SK-N-SH (cell line): ENCODE results near the gene ALDOB. TPM values are rescaled to one million over a fixed set of nuclear protein-coding genes. Genes with fewer than 3 reads are reported as not detected.

Source experiments
- CTCF ChIA-PET: fragments of 300-600, 350-600 bp; formaldehyde crosslinking; extraction: SDS; loops from one replicate; lab custom pipeline; 2021; lab: Yijun Ruan, JAX
- POLR2A ChIA-PET: fragments of 350-600 bp; sonication (Branson Sonifier 250); formaldehyde crosslinking; extraction: SDS; loops from one replicate; lab custom pipeline; 2020; ENCODE audit warnings: antibody characterized with exemption, inconsistent platforms; lab: Yijun Ruan, JAX
- DNase-seq: peaks from one replicate; pipeline ENCODE4 v3.0.0; 2012
- H2AFZ ChIP-seq: fragments of 200-600 bp; sonication (generic); 2 replicates; pipeline ENCODE4 v1.8.1; 2016; ENCODE audit warnings: antibody characterized with exemption, mild to moderate bottlenecking, low read depth
- H3F3A ChIP-seq: fragments of 200-600 bp; sonication (generic); replicated peaks from 2 replicates; pipeline ENCODE3; 2016; ENCODE audit warnings: antibody characterized with exemption, mild to moderate bottlenecking; ENCODE audit not compliant: insufficient read depth
- H3K27ac ChIP-seq, 2 experiments: fragments of 200-500 bp in 1 of 2; fragments of 200-600 bp in 1 of 2; sonication (Bioruptor generic) in 1 of 2; sonication (generic), shearing (Covaris generic) in 1 of 2; 2 replicates each; pipeline versions ENCODE4 v1.5.1 to v1.6.1; 2014 to 2016; ENCODE audit warnings: low read depth in 2 of 2, inconsistent platforms in 1 of 2, low read length in 1 of 2, mild to moderate bottlenecking in 1 of 2, mixed read lengths in 1 of 2
- H3K27me3 ChIP-seq: fragments of 200-600 bp; sonication (generic), shearing (Covaris generic); 2 replicates; pipeline ENCODE4 v1.6.1; 2016; ENCODE audit warnings: mixed run types; ENCODE audit not compliant: insufficient read depth
- H3K36me3 ChIP-seq, 2 experiments: fragments of 200-500 bp in 1 of 2; fragments of 200-600 bp in 1 of 2; sonication (Bioruptor generic) in 1 of 2; sonication (generic) in 1 of 2; replicated peaks in 1 of 2; 2 replicates each; pipeline versions ENCODE3 to v1.5.1; 2014 to 2016; ENCODE audit warnings: low read length in 1 of 2, mild to moderate bottlenecking in 1 of 2; ENCODE audit not compliant: insufficient read depth in 2 of 2, control insufficient read depth in 1 of 2
- H3K4me1 ChIP-seq, 2 experiments: fragments of 200-500 bp in 1 of 2; fragments of 200-600 bp in 1 of 2; sonication (Bioruptor generic) in 1 of 2; sonication (generic), shearing (Covaris generic) in 1 of 2; 2 replicates each; pipeline versions ENCODE4 v1.5.1 to v1.6.1; 2014 to 2016; ENCODE audit warnings: low read depth in 1 of 2, low read length in 1 of 2, mixed run types in 1 of 2; ENCODE audit not compliant: insufficient read depth in 2 of 2, control insufficient read depth in 1 of 2
- H3K4me2 ChIP-seq: fragments of 200-600 bp; sonication (generic), shearing (Covaris generic); 2 replicates; pipeline ENCODE4 v1.6.1; 2017; ENCODE audit warnings: mixed run types
- H3K4me3 ChIP-seq, 2 experiments: fragments of 200-500 bp in 1 of 2; fragments of 200-600 bp in 1 of 2; sonication (Bioruptor generic) in 1 of 2; sonication (generic), shearing (Covaris generic) in 1 of 2; 2 replicates each; pipeline versions ENCODE4 v1.5.1 to v1.8.1; 2014 to 2016; ENCODE audit warnings: low read depth in 2 of 2, inconsistent platforms in 1 of 2, low read length in 1 of 2, mild to moderate bottlenecking in 1 of 2, mixed read lengths in 1 of 2, moderate library complexity in 1 of 2
- H3K79me2 ChIP-seq: fragments of 200-600 bp; sonication (generic); 2 replicates; pipeline ENCODE4 v1.8.1; 2017; ENCODE audit warnings: mild to moderate bottlenecking; ENCODE audit not compliant: insufficient read depth
- H3K9ac ChIP-seq: fragments of 200-600 bp; sonication (generic); 2 replicates; pipeline ENCODE4 v1.6.1; 2017; ENCODE audit warnings: mixed run types
- H3K9me2 ChIP-seq: fragments of 200-600 bp; sonication (generic); 2 replicates; pipeline ENCODE4 v1.6.1; 2017; ENCODE audit warnings: mixed run types
- H3K9me3 ChIP-seq: fragments of 200-600 bp; sonication (generic); 2 replicates; pipeline ENCODE4 v1.6.1; 2017; ENCODE audit warnings: mixed run types, mild to moderate bottlenecking, moderate library complexity
- H4K20me1 ChIP-seq: fragments of 200-600 bp; sonication (generic); 2 replicates; pipeline ENCODE4 v1.6.1; 2017; ENCODE audit warnings: mild to moderate bottlenecking, mixed run types; ENCODE audit not compliant: insufficient read depth
- EP300 ChIP-seq, 2 experiments: IDR thresholded peaks; 2 replicates each; pipeline versions ENCODE4 v1.4.0 to v1.6.1; 2012; ENCODE audit warnings: borderline replicate concordance in 1 of 2, low read depth in 1 of 2, low read length in 1 of 2
- FOSL2 ChIP-seq: IDR thresholded peaks from 2 replicates; pipeline ENCODE4 v1.4.0; 2012; ENCODE audit warnings: low read depth, mild to moderate bottlenecking, moderate library complexity, borderline replicate concordance
- FOXM1 ChIP-seq: IDR thresholded peaks from 2 replicates; pipeline ENCODE4 v1.4.0; 2012; ENCODE audit warnings: low read depth, mild to moderate bottlenecking
- MXI1 ChIP-seq: IDR thresholded peaks from 2 replicates; pipeline ENCODE4 v1.6.1; 2012; ENCODE audit warnings: mild to moderate bottlenecking, low read depth, low read length, improper control_type of control experiment
- NFIC ChIP-seq: IDR thresholded peaks from 2 replicates; pipeline ENCODE4 v1.4.0; 2012; ENCODE audit warnings: borderline replicate concordance
- POLR2AphosphoS5 ChIP-seq: IDR thresholded peaks from 2 replicates; pipeline ENCODE4 v1.6.1; 2012; ENCODE audit warnings: low read depth, low read length
- RAD21 ChIP-seq: IDR thresholded peaks from 2 replicates; pipeline ENCODE4 v1.6.1; 2012; ENCODE audit warnings: mild to moderate bottlenecking, low read length
- RXRA ChIP-seq: IDR thresholded peaks from 2 replicates; pipeline ENCODE4 v1.4.0; 2012; ENCODE audit warnings: low read depth, mild to moderate bottlenecking, borderline replicate concordance
- SIN3A ChIP-seq: IDR thresholded peaks from 2 replicates; pipeline ENCODE4 v1.6.1; 2012; ENCODE audit warnings: low read depth, mild to moderate bottlenecking, low read length, moderate library complexity, borderline replicate concordance
- TAF1 ChIP-seq: IDR thresholded peaks from 2 replicates; pipeline ENCODE4 v1.6.1; 2012; ENCODE audit warnings: low read depth, mild to moderate bottlenecking, low read length, moderate library complexity, borderline replicate concordance
- TCF12 ChIP-seq: IDR thresholded peaks from 2 replicates; pipeline ENCODE4 v1.4.0; 2012
- YY1 ChIP-seq: IDR thresholded peaks from 2 replicates; pipeline ENCODE4 v1.4.0; 2012; ENCODE audit warnings: low read depth, mild to moderate bottlenecking
- WGBS: methylation state at CpG from one replicate; pipeline ENCODE4 v1.1.6; 2017; ENCODE audit warnings: low lambda C conversion rate; 5-methylcytosine and 5-hydroxymethylcytosine counted together
- polyA plus RNA-seq, 3 experiments: library from polyadenylated mRNA; depleted of rRNA; stranded (reverse); fragments of >200 nt; gene quantifications; 2 replicates each; pipeline ENCODE4 v1.2.3, GENCODE V29; 2012
- TF ChIP-seq, protein P1 (sequence below): IDR thresholded peaks from 2 replicates; pipeline ENCODE4 v1.4.0; 2012; ENCODE audit warnings: low read depth, borderline replicate concordance
- TF ChIP-seq, protein P2 (sequence below): IDR thresholded peaks from 2 replicates; pipeline ENCODE4 v1.6.1; 2012; ENCODE audit warnings: mild to moderate bottlenecking, low read depth, low read length, moderate library complexity
- TF ChIP-seq, protein P3 (sequence below): IDR thresholded peaks from 2 replicates; pipeline ENCODE4; 2012
- TF ChIP-seq, protein P4 (sequence below): IDR thresholded peaks from 2 replicates; pipeline ENCODE4 v1.4.0; 2012; ENCODE audit warnings: low read depth, borderline replicate concordance
- TF ChIP-seq, protein P5 (sequence below): IDR thresholded peaks from 2 replicates; pipeline ENCODE4 v1.4.0; 2012; ENCODE audit warnings: low read depth

Gene ALDOB
- polyA plus RNA-seq, 1 of the 3 experiments (the other 2 are of a cell fraction), result not detected

DNA sequence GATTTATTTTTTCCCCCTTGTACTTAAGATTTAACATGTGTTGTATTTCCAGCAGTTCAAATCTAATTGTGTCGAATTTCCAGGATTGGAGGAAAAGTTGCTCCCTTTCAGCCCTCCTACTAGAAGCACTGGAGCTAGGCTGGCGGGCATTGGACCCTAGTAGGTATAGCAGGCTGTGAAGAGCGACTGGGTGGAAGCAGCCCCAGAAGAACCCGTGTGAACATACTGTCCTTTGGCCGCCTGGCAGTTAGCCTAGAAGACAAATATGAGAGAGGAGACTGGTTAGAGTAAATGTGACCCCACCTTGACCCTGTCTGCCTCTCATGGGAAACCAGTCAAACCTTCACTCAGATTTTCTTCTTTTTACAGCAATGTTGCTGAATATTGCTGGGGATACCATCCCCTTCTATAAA lies 13.9 kb downstream of the ALDOB start:
- 45% methylated on average over 5 of the region's 5 CpGs for WGBS

More for the DNA sequence above, 13.9 kb downstream of the ALDOB start:
- CTCF ChIA-PET, result interaction anchor here (1.3 to 1.7 kb wide), 3 partner anchors 28 to 37 kb away, joined by 3 to 6 read pairs (median 6); no protein-coding TSS in a partner anchor
- Histone ChIP-seq H4K20me1 (no peaks in the 10 kb centered on the region), H3F3A (peaks cover 4% of the 10 kb centered on the region), H3K27ac (no peak overlapping the region), H3K79me2 (no peaks in the 10 kb centered on the region), H3K4me3 (no peak overlapping the region), H3K9me3 (no peaks in the 10 kb centered on the region), H3K4me1 (no peaks in the 10 kb centered on the region), H3K9me2 (no peaks in the 10 kb centered on the region), H3K4me2 (no peak overlapping the region), H3K9ac (no peak overlapping the region), H3K27me3 (no peaks in the 10 kb centered on the region), H3K36me3 (no peaks in the 10 kb centered on the region), H2AFZ (no peak overlapping the region)
- POLR2A ChIA-PET, result no interaction called here
- no peak for DNase-seq
- TF ChIP-seq, protein P1, sequence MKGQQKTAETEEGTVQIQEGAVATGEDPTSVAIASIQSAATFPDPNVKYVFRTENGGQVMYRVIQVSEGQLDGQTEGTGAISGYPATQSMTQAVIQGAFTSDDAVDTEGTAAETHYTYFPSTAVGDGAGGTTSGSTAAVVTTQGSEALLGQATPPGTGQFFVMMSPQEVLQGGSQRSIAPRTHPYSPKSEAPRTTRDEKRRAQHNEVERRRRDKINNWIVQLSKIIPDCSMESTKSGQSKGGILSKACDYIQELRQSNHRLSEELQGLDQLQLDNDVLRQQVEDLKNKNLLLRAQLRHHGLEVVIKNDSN, result no peak
- TF ChIP-seq, protein P2, sequence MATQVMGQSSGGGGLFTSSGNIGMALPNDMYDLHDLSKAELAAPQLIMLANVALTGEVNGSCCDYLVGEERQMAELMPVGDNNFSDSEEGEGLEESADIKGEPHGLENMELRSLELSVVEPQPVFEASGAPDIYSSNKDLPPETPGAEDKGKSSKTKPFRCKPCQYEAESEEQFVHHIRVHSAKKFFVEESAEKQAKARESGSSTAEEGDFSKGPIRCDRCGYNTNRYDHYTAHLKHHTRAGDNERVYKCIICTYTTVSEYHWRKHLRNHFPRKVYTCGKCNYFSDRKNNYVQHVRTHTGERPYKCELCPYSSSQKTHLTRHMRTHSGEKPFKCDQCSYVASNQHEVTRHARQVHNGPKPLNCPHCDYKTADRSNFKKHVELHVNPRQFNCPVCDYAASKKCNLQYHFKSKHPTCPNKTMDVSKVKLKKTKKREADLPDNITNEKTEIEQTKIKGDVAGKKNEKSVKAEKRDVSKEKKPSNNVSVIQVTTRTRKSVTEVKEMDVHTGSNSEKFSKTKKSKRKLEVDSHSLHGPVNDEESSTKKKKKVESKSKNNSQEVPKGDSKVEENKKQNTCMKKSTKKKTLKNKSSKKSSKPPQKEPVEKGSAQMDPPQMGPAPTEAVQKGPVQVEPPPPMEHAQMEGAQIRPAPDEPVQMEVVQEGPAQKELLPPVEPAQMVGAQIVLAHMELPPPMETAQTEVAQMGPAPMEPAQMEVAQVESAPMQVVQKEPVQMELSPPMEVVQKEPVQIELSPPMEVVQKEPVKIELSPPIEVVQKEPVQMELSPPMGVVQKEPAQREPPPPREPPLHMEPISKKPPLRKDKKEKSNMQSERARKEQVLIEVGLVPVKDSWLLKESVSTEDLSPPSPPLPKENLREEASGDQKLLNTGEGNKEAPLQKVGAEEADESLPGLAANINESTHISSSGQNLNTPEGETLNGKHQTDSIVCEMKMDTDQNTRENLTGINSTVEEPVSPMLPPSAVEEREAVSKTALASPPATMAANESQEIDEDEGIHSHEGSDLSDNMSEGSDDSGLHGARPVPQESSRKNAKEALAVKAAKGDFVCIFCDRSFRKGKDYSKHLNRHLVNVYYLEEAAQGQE, result no peak
- TF ChIP-seq RAD21, result no peak
- no peak for TF ChIP-seq FOXM1
- no peak for TF ChIP-seq RXRA
- TF ChIP-seq FOSL2, result no peak
- TF ChIP-seq, protein P3, sequence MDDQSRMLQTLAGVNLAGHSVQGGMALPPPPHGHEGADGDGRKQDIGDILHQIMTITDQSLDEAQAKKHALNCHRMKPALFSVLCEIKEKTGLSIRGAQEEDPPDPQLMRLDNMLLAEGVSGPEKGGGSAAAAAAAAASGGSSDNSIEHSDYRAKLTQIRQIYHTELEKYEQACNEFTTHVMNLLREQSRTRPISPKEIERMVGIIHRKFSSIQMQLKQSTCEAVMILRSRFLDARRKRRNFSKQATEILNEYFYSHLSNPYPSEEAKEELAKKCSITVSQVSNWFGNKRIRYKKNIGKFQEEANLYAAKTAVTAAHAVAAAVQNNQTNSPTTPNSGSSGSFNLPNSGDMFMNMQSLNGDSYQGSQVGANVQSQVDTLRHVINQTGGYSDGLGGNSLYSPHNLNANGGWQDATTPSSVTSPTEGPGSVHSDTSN, result no peak
- no peak for TF ChIP-seq YY1
- TF ChIP-seq SIN3A, result no peak
- TF ChIP-seq, protein P4, sequence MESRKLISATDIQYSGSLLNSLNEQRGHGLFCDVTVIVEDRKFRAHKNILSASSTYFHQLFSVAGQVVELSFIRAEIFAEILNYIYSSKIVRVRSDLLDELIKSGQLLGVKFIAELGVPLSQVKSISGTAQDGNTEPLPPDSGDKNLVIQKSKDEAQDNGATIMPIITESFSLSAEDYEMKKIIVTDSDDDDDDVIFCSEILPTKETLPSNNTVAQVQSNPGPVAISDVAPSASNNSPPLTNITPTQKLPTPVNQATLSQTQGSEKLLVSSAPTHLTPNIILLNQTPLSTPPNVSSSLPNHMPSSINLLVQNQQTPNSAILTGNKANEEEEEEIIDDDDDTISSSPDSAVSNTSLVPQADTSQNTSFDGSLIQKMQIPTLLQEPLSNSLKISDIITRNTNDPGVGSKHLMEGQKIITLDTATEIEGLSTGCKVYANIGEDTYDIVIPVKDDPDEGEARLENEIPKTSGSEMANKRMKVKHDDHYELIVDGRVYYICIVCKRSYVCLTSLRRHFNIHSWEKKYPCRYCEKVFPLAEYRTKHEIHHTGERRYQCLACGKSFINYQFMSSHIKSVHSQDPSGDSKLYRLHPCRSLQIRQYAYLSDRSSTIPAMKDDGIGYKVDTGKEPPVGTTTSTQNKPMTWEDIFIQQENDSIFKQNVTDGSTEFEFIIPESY, result no peak
- no peak for TF ChIP-seq TAF1
- no peak for TF ChIP-seq EP300 (IDR thresholded peaks at IDR 0.05; ENCODE audit: borderline replicate concordance in 1 of 2, low read depth in 1 of 2, low read length in 1 of 2)
- TF ChIP-seq POLR2AphosphoS5, result no peak
- TF ChIP-seq MXI1, result no peak
- TF ChIP-seq, protein P5, sequence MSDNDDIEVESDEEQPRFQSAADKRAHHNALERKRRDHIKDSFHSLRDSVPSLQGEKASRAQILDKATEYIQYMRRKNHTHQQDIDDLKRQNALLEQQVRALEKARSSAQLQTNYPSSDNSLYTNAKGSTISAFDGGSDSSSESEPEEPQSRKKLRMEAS, result no peak
- TF ChIP-seq TCF12, result no peak
- no peak for TF ChIP-seq NFIC
